Anterior cingulate cortex (tissue), 58 donors: Measurements from ENCODE around the gene ZNF44.
A peak's percentile ranks its signal among the peaks of the same experiment; 100 is the strongest.

Experiments used
- DNase-seq, 58 donors: peaks; one replicate each; lab custom pipeline; 2025; lab: John Stamatoyannopoulos, UW

The ZNF44 gene

GRCh38 chr19:12265921-12266704 lies 28.6 kb downstream of the ZNF44 start:
- peak in 2 of 58 donors; percentile 1 to 2 for DNase-seq

- no peak for DNase-seq
These were observed 33.1 kb downstream of the ZNF44 start for GRCh38 chr19:12261554-12261953.

GRCh38 chr19:12260861-12261260 lies 33.8 kb downstream of the ZNF44 start:
- no peak for DNase-seq

GRCh38 chr19:12260236-12260635 lies 34.4 kb downstream of the ZNF44 start:
- no peak for DNase-seq

GRCh38 chr19:12255372-12255771 lies 39.3 kb downstream of the ZNF44 start:
- DNase-seq: no peak

- DNase-seq: no peak
These were observed 47.0 kb downstream of the ZNF44 start for GRCh38 chr19:12247644-12248222.

GRCh38 chr19:12244370-12244769 lies 50.3 kb downstream of the ZNF44 start:
- DNase-seq: no peak

GRCh38 chr19:12237143-12237839 lies 57.4 kb downstream of the ZNF44 start:
- no peak for DNase-seq

GRCh38 chr19:12232961-12233360 lies 61.7 kb downstream of the ZNF44 start:
- DNase-seq: no peak

GRCh38 chr19:12230751-12231733 lies 63.6 kb downstream of the ZNF44 start:
- DNase-seq: no peak

- no peak for DNase-seq
These were observed 64.7 kb downstream of the ZNF44 start for GRCh38 chr19:12229990-12230389.

GRCh38 chr19:12224676-12225075 lies 70.0 kb downstream of the ZNF44 start:
- DNase-seq: no peak

- no peak for DNase-seq
These were observed 71.6 kb downstream of the ZNF44 start for GRCh38 chr19:12222980-12223630.
